Testis (tissue), 2 donors: Measurements from ENCODE around the gene ASXL1.

ENCODE experiments used
- POLR2A ChIP-seq: fragments of 450-650 bp; IDR thresholded peaks from one replicate; pipeline ENCODE4 v1.6.1; 2017; ENCODE audit warnings: antibody characterized with exemption, mild to moderate bottlenecking, moderate library complexity
- TF ChIP-seq, protein P1 (sequence below), 3 experiments: fragments of 450-650 bp in 2 of 3; fragments of 200-600 bp in 1 of 3; sonication (generic) in 1 of 3; IDR thresholded peaks; one replicate each; pipeline ENCODE4 v1.5.1; 2016 to 2019; ENCODE audit warnings: antibody characterized with exemption in 3 of 3, mild to moderate bottlenecking in 2 of 3, moderate library complexity in 1 of 3

DNA sequence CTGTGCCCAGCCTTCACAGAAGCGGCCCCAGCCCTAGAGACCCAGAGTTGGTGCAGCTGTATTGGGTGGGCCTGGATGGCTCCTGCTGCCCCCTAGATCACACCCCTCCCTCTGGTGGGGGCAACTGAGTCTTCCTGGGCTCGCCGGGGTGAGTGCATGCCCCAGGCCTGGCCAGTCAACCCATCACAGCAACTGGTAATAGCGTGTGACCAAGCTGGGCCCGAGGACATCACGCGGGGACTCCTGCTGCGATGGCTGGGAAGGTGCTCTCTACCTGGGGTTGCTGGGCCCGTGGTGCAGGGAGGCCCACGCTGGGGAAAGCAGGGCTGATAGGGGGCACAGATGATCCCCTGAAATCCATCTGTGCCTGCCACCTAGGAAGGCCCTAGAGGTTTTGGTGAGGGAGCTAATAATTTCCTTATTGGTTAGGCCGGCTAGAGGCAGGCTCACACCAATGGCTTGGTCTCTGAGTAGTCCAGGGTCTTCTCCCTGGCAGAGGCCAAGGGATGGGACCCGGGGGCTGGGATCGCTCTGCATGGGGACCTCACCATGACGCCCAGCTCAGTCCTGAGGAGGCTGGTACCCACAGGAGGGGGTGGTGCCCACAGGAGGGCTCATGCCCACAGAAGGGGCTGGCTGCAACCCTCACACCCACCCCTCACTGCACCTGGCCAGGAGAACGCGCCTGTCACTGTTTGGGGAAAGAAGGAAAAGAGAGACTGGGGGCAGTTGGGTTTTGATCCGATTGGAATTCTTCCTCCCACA lies 103.9 kb downstream of the ASXL1 start:
- TF ChIP-seq, protein P1, sequence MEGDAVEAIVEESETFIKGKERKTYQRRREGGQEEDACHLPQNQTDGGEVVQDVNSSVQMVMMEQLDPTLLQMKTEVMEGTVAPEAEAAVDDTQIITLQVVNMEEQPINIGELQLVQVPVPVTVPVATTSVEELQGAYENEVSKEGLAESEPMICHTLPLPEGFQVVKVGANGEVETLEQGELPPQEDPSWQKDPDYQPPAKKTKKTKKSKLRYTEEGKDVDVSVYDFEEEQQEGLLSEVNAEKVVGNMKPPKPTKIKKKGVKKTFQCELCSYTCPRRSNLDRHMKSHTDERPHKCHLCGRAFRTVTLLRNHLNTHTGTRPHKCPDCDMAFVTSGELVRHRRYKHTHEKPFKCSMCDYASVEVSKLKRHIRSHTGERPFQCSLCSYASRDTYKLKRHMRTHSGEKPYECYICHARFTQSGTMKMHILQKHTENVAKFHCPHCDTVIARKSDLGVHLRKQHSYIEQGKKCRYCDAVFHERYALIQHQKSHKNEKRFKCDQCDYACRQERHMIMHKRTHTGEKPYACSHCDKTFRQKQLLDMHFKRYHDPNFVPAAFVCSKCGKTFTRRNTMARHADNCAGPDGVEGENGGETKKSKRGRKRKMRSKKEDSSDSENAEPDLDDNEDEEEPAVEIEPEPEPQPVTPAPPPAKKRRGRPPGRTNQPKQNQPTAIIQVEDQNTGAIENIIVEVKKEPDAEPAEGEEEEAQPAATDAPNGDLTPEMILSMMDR (IDR thresholded peaks at IDR 0.05): no peak
- no peak for TF ChIP-seq POLR2A
